ENCODE measurements around the gene TLE1. TPM values are rescaled to one million over a fixed set of nuclear protein-coding genes. Genes with fewer than 3 reads are reported as not detected.

TLE1 gene
- total RNA-seq, 1 experiment from 2014 or later, result 46.2 TPM

DNA sequence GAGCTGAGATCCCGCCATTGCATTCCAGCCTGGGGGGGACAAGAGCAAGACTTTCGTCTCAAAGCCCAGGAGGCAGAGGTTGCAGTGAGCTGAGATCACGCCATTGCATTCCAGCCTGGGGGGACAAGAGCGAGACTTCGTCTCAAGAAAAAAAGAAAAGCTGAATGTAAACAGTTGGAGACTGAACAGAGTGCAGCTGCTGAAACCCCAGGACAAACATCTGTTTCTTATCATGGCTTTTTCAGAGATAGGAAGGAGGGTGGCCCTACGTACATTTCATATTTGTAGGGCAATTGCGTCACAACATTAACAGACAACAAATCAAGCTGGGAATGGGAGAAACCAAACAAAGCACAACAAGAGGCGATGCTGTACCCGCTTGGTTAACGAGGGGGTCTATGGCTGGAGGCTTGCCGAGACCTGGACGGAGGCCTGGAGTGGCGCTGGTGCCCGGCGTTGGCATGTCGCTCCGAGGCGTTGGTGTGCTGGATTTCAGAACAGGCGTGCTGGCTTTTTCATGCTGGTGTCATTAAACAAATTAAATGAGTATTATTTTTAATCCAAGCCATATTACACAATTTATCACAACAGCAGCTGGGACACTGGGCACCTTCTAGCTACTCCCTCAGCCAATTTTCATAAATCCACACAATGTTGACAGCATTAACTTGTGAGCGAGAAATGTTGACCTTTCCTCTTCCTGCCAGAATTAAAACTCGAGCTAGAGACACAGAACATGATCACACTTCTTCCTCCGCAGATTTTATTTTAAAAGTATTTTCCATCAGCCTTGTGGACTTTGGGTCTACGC is 76.1 kb downstream of the TLE1 start:
- peaks cover 52% of the 10 kb centered on the region for H3K36me3 Mint-ChIP-seq (ENCODE audit: insufficient read depth, unreplicated experiment)

DNA sequence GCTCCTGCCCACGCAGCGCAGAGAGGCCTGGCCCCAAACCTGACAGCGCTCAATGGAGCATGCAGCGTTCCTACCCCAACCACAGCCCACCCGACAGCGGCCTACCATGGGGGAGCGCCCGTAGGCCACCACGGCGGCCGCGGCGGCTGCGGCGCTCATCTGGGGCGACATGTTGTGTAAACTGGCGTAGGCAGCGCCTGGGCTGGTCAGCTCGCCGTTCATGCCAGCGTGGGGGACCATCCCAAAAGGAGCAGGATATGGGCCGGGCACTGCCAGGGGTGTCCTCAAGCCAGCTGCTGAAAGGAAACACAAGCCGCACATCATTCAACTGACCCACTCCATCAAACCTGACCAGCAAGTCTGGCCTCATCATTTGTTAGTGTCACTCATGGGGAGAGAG is 77.7 kb downstream of the TLE1 start:
- peaks cover 48% of the 10 kb centered on the region for H3K36me3 Mint-ChIP-seq (ENCODE audit: insufficient read depth, unreplicated experiment)
- H3K4me3 Mint-ChIP-seq (ENCODE audit: low read depth, unreplicated experiment), result no peak overlapping the region
- no peaks in the 10 kb centered on the region for H3K4me1 Mint-ChIP-seq (ENCODE audit: low read depth, unreplicated experiment)
- no peaks in the 10 kb centered on the region for H3K9me3 Mint-ChIP-seq (ENCODE audit: low read depth, unreplicated experiment)
- no peak overlapping the region for H3K27ac Mint-ChIP-seq (ENCODE audit: unreplicated experiment)
- CTCF ChIA-PET, result no interaction called here
- no TSS peak for BruUV-seq (replicated peaks)
- TF ChIP-seq, protein P1, sequence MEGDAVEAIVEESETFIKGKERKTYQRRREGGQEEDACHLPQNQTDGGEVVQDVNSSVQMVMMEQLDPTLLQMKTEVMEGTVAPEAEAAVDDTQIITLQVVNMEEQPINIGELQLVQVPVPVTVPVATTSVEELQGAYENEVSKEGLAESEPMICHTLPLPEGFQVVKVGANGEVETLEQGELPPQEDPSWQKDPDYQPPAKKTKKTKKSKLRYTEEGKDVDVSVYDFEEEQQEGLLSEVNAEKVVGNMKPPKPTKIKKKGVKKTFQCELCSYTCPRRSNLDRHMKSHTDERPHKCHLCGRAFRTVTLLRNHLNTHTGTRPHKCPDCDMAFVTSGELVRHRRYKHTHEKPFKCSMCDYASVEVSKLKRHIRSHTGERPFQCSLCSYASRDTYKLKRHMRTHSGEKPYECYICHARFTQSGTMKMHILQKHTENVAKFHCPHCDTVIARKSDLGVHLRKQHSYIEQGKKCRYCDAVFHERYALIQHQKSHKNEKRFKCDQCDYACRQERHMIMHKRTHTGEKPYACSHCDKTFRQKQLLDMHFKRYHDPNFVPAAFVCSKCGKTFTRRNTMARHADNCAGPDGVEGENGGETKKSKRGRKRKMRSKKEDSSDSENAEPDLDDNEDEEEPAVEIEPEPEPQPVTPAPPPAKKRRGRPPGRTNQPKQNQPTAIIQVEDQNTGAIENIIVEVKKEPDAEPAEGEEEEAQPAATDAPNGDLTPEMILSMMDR (IDR thresholded peaks at IDR 0.05; ENCODE audit: unreplicated experiment), result no peak
- no peak for DNase-seq
- intact Hi-C loops (cut with micrococcal nuclease; ENCODE audit: unreplicated experiment), result no loop called here
- H3K27me3 Mint-ChIP-seq (ENCODE audit: unreplicated experiment), result no peaks in the 10 kb centered on the region

More for the DNA sequence above, 76.1 kb downstream of the TLE1 start:
- intact Hi-C loops (cut with micrococcal nuclease; ENCODE audit: unreplicated experiment), result no loop called here
- TF ChIP-seq, protein P1 (IDR thresholded peaks at IDR 0.05; ENCODE audit: unreplicated experiment), result no peak
- no peak overlapping the region for H3K4me3 Mint-ChIP-seq (ENCODE audit: low read depth, unreplicated experiment)
- H3K9me3 Mint-ChIP-seq (ENCODE audit: low read depth, unreplicated experiment), result no peaks in the 10 kb centered on the region
- CTCF ChIA-PET, result no interaction called here
- no peaks in the 10 kb centered on the region for H3K27me3 Mint-ChIP-seq (ENCODE audit: unreplicated experiment)
- BruUV-seq (replicated peaks), result no TSS peak
- no peak overlapping the region for H3K27ac Mint-ChIP-seq (ENCODE audit: unreplicated experiment)
- DNase-seq, result no peak
- no peaks in the 10 kb centered on the region for H3K4me1 Mint-ChIP-seq (ENCODE audit: low read depth, unreplicated experiment)

DNA sequence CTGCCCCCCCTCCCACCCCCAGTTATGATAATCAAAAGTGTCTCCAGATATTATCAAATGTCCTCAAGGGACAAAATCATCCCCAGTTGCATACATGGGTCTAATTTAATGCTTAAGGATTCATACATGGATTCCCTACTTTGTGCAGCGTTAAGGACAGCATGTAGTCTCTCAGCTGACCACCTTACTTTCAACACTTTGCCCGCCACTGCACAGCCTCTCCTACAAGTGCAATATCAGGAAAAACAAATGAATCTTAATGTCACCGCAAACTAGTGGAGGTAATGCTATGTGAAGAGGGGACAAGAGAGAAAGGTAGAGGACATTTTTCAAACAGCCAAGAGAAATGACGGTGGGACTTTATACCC is 78.6 kb downstream of the TLE1 start:
- TF ChIP-seq, protein P1 (IDR thresholded peaks at IDR 0.05; ENCODE audit: unreplicated experiment), result no peak
- Mint-ChIP-seq H3K4me3 (ENCODE audit: low read depth, unreplicated experiment) (no peak overlapping the region), H3K36me3 (ENCODE audit: insufficient read depth, unreplicated experiment) (peaks cover 44% of the 10 kb centered on the region), H3K4me1 (ENCODE audit: low read depth, unreplicated experiment) (no peaks in the 10 kb centered on the region), H3K27ac (ENCODE audit: unreplicated experiment) (no peak overlapping the region), H3K27me3 (ENCODE audit: unreplicated experiment) (no peaks in the 10 kb centered on the region), H3K9me3 (ENCODE audit: low read depth, unreplicated experiment) (no peaks in the 10 kb centered on the region)
- DNase-seq, result no peak
- intact Hi-C loops (cut with micrococcal nuclease; ENCODE audit: unreplicated experiment), result no loop called here
- no TSS peak for BruUV-seq (replicated peaks)
- CTCF ChIA-PET, result no interaction called here

DNA sequence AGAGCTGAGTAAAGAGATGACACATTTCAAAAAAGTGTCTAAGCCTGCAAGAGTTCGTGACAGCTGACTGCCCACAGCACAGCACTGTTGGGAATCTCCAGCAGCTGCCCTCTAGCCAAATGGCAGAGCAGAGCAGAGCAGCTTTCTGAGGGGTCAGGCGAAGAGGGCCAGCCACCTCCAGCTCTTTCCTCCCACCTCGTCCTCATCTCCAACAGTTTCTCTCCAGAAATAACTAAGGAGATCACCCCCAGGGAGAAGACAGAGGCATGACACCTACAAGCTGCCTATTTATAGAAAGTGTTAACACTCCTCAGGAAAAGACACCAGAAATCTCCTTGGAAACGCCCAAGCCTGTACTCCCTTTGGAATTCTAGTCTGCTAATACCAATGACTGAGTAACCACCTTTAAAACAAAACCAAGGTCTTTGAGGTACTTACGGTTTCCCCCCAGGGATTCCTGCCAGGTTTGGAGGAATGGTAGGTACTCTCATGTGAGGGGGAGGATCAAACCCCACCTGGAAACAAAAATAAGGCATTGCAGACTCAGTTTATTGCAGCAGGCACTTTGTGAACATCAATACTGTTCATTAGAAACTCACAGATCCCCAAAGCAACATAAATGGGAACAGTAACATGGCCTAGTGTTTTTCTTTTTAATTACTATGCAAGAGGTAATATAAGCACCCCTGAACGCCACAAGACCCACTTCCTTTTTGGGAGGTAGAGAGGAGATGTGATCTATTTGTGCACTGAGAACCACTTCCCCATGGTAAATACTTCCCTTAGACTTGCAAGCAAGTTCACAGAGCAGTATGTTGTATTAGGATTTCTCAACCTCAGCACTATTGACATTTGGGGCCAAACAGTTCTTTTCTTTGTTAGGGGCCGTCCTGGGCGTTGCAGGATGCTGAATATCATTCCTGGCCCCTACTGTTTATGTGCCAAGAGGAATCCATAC is 79.3 kb downstream of the TLE1 start:
- H3K36me3 Mint-ChIP-seq (ENCODE audit: insufficient read depth, unreplicated experiment), result peaks cover 37% of the 10 kb centered on the region
- DNase-seq, result no peak
- H3K4me3 Mint-ChIP-seq (ENCODE audit: low read depth, unreplicated experiment), result no peak overlapping the region
- H3K27me3 Mint-ChIP-seq (ENCODE audit: unreplicated experiment), result no peaks in the 10 kb centered on the region
- TF ChIP-seq, protein P1 (IDR thresholded peaks at IDR 0.05; ENCODE audit: unreplicated experiment), result no peak
- CTCF ChIA-PET, result no interaction called here
- intact Hi-C loops (cut with micrococcal nuclease; ENCODE audit: unreplicated experiment), result no loop called here
- no peaks in the 10 kb centered on the region for H3K4me1 Mint-ChIP-seq (ENCODE audit: low read depth, unreplicated experiment)
- no peak overlapping the region for H3K27ac Mint-ChIP-seq (ENCODE audit: unreplicated experiment)
- no peaks in the 10 kb centered on the region for H3K9me3 Mint-ChIP-seq (ENCODE audit: low read depth, unreplicated experiment)
- no TSS peak for BruUV-seq (replicated peaks)

All from Calu3 (cell line).